PFSK-1 (cell line): ENCODE results near the gene C1orf105. TPM values are rescaled to one million over a fixed set of nuclear protein-coding genes. Genes with fewer than 3 reads are reported as not detected.

Experiments
- FOXP2 ChIP-seq: optimal IDR thresholded peaks from 2 replicates; pipeline ENCODE3; 2011; ENCODE audit warnings: borderline replicate concordance, control low read depth, inconsistent platforms; ENCODE audit not compliant: insufficient read depth; ENCODE audit errors: extremely low read length, extremely low read depth
- POLR2AphosphoS5 ChIP-seq: IDR thresholded peaks from 2 replicates; pipeline ENCODE4 v1.6.1; 2012; ENCODE audit warnings: low read depth, mild to moderate bottlenecking, control low read depth, low read length, moderate library complexity
- REST ChIP-seq, 2 experiments: IDR thresholded peaks; 2 replicates each; pipeline versions ENCODE4 v1.6.1 to v1.8.0; 2011 to 2012; ENCODE audit warnings: low read depth in 2 of 2, low read length in 2 of 2, control low read depth in 1 of 2, inconsistent platforms in 1 of 2, mild to moderate bottlenecking in 1 of 2, moderate library complexity in 1 of 2; ENCODE audit not compliant: insufficient read depth in 1 of 2
- SIN3A ChIP-seq: IDR thresholded peaks from 2 replicates; pipeline ENCODE4 v1.6.1; 2012; ENCODE audit warnings: mild to moderate bottlenecking, low read length, moderate library complexity, borderline replicate concordance; ENCODE audit not compliant: insufficient read depth
- TAF1 ChIP-seq: IDR thresholded peaks from 2 replicates; pipeline ENCODE4 v1.6.1; 2012; ENCODE audit warnings: low read length, control low read depth, borderline replicate concordance; ENCODE audit not compliant: insufficient read depth
- polyA plus RNA-seq: library from polyadenylated mRNA; unstranded; fragments of >200 nt; gene quantifications from one replicate; pipeline ENCODE4 v1.2.1, GENCODE V29; 2012; ENCODE audit warnings: low read depth, missing spikeins; ENCODE audit not compliant: insufficient read length

The C1orf105 gene
- polyA plus RNA-seq, result not detected

DNA sequence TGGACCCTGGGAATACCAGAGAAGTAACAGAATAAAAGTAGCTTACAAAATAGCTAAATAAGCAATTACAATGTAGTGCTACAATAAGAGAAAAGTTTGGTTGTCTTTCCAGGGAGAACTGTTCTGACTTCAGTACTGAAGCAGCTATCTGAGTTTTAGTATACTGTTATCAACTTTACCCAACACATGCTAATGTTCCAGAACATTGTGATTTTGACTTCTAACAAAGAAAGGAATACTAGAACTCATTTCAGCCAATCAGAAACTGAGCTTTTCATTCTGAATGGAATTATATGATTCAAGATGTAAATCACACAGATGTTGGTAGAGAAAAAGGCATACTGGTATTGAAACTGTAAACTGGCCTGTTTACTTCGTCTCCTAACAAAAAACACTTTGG lies at the start of gene C1orf105:
TSS of gene C1orf105 (plus strand) at position 301 of the 400 bp plus-strand sequence. CDS start 201 bp downstream, outside the sequence.
- TF ChIP-seq REST (IDR thresholded peaks at IDR 0.05; ENCODE audit: insufficient read depth in 1 of 2, low read depth in 2 of 2, low read length in 2 of 2) (no peak), POLR2AphosphoS5 (no peak), TAF1 (no peak), FOXP2 (no peak), SIN3A (no peak)

DNA sequence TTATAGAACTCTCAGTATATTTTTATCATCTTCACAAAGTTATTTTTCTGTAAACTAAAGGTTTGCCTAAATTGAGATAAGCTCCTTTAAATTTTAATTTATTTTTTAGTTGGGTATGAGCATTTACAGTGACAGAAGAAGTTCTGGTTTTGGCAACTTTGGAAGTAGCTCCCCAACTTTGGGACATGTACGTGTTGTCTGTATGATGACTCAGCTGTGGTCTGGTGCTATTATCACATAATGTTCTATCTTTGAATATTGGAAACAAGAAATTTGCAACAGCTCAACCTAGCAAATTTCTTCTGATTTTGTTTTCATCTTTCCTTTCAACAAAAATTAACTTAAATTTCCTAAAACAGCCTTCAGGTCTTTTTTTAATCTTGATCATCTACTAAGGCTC lies 46.6 kb upstream of the C1orf105 start:
- TF ChIP-seq SIN3A, result no peak
- TF ChIP-seq POLR2AphosphoS5, result no peak
- no peak for TF ChIP-seq FOXP2
- TF ChIP-seq REST (IDR thresholded peaks at IDR 0.05; ENCODE audit: insufficient read depth in 1 of 2, low read depth in 2 of 2, low read length in 2 of 2), result no peak
- no peak for TF ChIP-seq TAF1

GRCh38 chr1:172375211-172375631 lies 45.3 kb upstream of the C1orf105 start:
- no peak for TF ChIP-seq SIN3A
- no peak for TF ChIP-seq FOXP2
- no peak for TF ChIP-seq REST (IDR thresholded peaks at IDR 0.05; ENCODE audit: insufficient read depth in 1 of 2, low read depth in 2 of 2, low read length in 2 of 2)
- TF ChIP-seq TAF1, result no peak
- no peak for TF ChIP-seq POLR2AphosphoS5

DNA sequence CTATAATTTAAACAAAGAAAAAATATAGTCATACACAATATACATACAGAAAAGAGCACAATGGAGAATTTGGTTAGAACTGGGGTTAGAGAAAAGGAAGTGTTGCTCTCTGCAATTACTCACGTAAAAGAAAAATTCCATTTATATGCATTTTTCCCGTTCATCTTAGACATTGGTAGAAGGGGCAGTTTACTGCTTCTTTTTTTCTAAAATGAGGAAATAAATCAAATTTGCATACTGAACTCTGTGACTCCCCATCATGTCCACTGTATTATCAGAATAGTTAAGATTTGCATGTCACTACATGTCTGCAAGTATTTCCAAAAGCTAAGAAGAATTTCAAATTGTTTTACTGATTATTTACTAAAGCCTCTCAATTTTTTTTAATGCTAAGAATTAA lies 44.1 kb upstream of the C1orf105 start:
- TF ChIP-seq TAF1 (no peak), FOXP2 (no peak), SIN3A (no peak), POLR2AphosphoS5 (no peak), REST (IDR thresholded peaks at IDR 0.05; ENCODE audit: insufficient read depth in 1 of 2, low read depth in 2 of 2, low read length in 2 of 2) (no peak)

DNA sequence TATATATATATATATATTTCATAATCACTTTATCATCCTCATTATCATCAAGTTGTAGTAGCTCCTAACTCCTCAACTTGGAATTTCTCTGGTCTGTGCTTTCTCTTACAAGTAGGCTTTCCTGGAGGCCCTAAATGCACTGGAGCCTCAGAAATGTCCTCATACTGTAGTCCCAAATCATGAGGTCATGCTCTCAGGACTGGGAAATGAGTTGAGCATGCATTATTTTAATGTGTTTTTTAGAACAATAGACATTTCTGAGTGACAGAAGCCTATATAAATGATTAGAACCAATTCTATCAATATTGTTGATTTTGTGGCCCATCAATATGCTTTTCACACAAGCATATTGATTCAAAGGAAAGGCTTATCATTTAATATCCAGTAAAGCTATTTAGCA lies 42.9 kb upstream of the C1orf105 start:
- TF ChIP-seq FOXP2 (no peak), TAF1 (no peak), REST (IDR thresholded peaks at IDR 0.05; ENCODE audit: insufficient read depth in 1 of 2, low read depth in 2 of 2, low read length in 2 of 2) (no peak), POLR2AphosphoS5 (no peak), SIN3A (no peak)
